Airway epithelial cell (primary cell): Measurements from ENCODE around the gene GLG1. TPM values are rescaled to one million over a fixed set of nuclear protein-coding genes. Genes with fewer than 3 reads are reported as not detected.

Experiments
- total RNA-seq: library from RNA; depleted of rRNA; stranded (reverse); fragments of >200 nt; gene quantifications from 2 replicates; pipeline ENCODE4 v1.2.3, GENCODE V29; 2015

GLG1 gene
- 69.6 and 91.8 TPM in 2 replicates for total RNA-seq

DNA sequence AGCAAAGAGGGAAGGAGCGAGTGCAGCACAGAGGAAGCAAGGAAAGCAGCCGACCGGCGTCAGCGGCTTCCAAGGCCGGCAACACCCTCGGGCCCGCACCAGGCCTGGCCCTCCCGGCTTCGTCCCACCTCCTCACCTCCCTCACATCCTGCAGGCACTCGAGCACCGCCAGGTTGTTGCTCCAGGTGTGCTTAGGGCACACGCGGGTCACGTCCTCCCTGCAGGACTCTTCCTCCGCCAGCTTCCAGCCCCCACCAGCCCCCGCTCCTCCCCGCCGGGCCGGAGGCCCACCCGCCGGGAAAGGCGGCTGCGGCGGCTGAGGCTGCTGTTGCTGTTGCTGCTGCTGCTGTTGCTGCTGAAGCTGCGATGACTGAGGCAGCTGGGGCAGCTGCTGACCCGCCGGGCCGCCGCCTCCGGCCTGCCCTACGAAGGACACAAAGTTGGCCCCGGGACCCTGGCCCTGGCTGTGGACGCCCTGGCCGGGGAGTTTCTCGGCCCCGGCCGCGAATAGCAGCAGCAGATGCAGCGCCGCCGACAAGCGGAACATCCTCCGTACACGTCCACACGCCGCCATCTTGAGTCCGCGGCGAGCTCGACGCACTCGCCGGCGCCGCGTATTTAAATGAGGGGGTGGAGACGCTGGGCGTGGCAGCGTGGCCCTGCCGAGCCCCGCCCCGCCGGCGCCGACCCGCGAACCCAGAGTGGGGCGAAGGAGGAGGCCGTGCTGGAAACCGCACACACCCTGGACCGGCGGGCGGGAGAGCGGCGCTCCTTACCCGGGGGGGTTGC, at the start of gene GLG1:
GLG1 (minus strand) TSS at position 594 of the 789 bp plus-strand sequence; CDS start at position 574, 20 bp downstream.

DNA sequence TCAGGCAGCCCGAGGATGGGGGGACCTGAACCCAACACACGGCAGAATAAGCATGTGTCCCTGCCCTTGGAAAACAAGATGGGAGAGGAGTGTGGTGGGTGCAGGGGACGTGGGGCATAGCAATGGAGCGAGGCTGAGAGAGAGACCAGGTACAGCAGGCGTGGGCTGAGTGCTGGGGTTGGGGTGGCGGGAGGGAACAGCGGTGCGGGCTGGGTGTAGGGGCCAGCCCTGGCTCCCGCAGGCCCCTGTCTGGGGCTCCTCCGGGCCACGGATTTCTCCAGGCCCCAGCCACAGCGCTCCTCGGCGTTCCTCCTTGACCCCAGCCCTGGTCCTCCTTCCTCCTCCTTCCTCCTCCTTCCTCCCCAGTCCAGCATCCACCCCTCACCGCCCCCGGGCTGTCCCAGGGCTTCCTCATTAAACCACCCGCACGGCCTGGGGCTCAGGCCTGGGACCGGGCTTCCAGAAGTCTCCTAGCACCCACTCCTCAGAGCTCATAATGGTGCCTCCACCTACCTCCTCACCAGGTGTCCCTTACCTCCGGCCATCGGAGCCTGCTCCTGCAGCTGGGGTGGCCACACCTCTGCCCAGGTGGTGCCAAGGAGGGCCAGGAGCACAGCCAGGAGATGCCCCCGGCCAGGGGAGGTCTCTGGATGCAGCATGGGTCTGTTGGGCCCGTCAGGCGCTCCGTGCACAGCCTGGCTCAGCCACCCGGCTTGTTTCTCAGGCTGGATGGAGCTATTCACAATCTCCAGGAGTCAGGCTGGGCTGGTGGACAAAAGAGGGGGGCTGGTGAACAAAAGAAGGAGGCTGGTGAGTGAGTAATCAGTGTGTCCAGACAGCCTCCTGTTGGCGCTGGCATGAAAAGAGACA, 186.1 kb downstream of the GLG1 start, which contains the start of gene CLEC18B:
CLEC18B (minus strand) TSS at position 867 of the 870 bp plus-strand sequence; CDS start at position 659, 208 bp downstream.

Other genes with a start within 250 kb of the GLG1 start
- gene NPIPB15, start 230.8 kb downstream of the GLG1 start, total RNA-seq: 0.14 and 0.28 TPM in 2 replicates
- gene CLEC18B, start 185.6 kb downstream of the GLG1 start, total RNA-seq: 0.14 TPM in 1 of 2 replicates, not detected in the other
- gene RFWD3, start 59.8 kb upstream of the GLG1 start, total RNA-seq: 14.9 and 22.0 TPM in 2 replicates
- gene MLKL, start 93.7 kb upstream of the GLG1 start, total RNA-seq: 7.9 and 8.9 TPM in 2 replicates
- 1.3 and 1.7 TPM in 2 replicates for gene FA2H, start 167.7 kb upstream of the GLG1 start, total RNA-seq